Right lobe of liver (tissue), 6 donors: ENCODE results near the gene CROCC2. TPM values are rescaled to one million over a fixed set of nuclear protein-coding genes. Genes with fewer than 3 reads are reported as not detected.

ENCODE experiments used
- ATAC-seq, 4 donors: fragments of 200-7000 bp; cut with Tn5 transposase; one replicate each; pipeline ENCODE4 v1.9.1; 2020; ENCODE audit warnings: mild to moderate bottlenecking in 4 of 4, moderate library complexity in 4 of 4
- DNase-seq, 3 donors: peaks; one replicate each; pipeline ENCODE4 v3.0.0-alpha.2; 2020
- H3K27ac ChIP-seq, 3 donors: fragments of 200-600 bp; one replicate each; pipeline ENCODE4 v1.8.0; 2022
- H3K27me3 ChIP-seq, 2 donors: fragments of 200-600 bp; one replicate each; pipeline ENCODE4 v1.8.0; 2022
- H3K36me3 ChIP-seq, 4 donors: fragments of 200-600 bp; sonication (generic) in 1 of 4; one replicate each; pipeline versions ENCODE4 v1.5.1 to v1.8.0; 2017 to 2022; ENCODE audit warnings: control low read depth in 1 of 4
- H3K4me1 ChIP-seq, 4 donors: fragments of 200-600 bp; sonication (generic) in 1 of 4; one replicate each; pipeline versions ENCODE4 v1.5.1 to v1.8.0; 2017 to 2022; ENCODE audit warnings: control low read depth in 1 of 4
- H3K4me3 ChIP-seq, 3 donors: fragments of 200-600 bp; one replicate each; pipeline ENCODE4 v1.8.0; 2022
- H3K9me3 ChIP-seq, 4 donors: fragments of 200-600 bp; sonication (generic) in 1 of 4; one replicate each; pipeline versions ENCODE4 v1.5.1 to v1.8.0; 2017 to 2022; ENCODE audit warnings: control low read depth in 1 of 4
- POLR2A ChIP-seq: fragments of 450-650 bp; IDR thresholded peaks from one replicate; pipeline ENCODE4 v1.6.1; 2017; ENCODE audit warnings: antibody characterized with exemption, mild to moderate bottlenecking
- WGBS: methylation state at CpG from one replicate; pipeline ENCODE4 v1.1.6; 2018; ENCODE audit warnings: low coverage, low lambda C conversion rate; ENCODE audit not compliant: insufficient coverage; ENCODE audit errors: missing lambda C conversion rate; 5-methylcytosine and 5-hydroxymethylcytosine counted together
- intact Hi-C, 2 donors: fragments of 100-400 bp; cut with DNase I; formaldehyde crosslinking; loops; one replicate each; pipeline versions ENCODE4 v1.11.2 to v1.14.1; 2022
- total RNA-seq, 6 experiments: library from RNA; depleted of rRNA in 2 of 6; stranded (reverse); fragments of >200 nt in 2 of 6; fragmentation: NEBNext Ultra II Directional in 3 of 6; extraction: Animal tissue kit (Norgen Biotek cat#: 25700) in 3 of 6; gene quantifications; one replicate each; pipeline versions ENCODE4 v1.1.0 to v1.2.4, GENCODE V29; 2016 to 2023
- TF ChIP-seq, protein P1 (sequence below), 4 donors: fragments of 200-600 bp in 3 of 4; fragments of 450-650 bp in 1 of 4; IDR thresholded peaks; one replicate each; pipeline versions ENCODE4 v1.5.1 to v1.8.0; 2016 to 2022; ENCODE audit warnings: antibody characterized with exemption in 4 of 4, mild to moderate bottlenecking in 2 of 4
- donor health status: DM: no; HTN: yes; CAD: no.
- donor health status: DM: no; HTN: no; CAD: no.
- donor health status: DM: no; HTN: no; CAD: no.
- donor health status: DM: no; HTN: yes; CAD: no.
- donor health status: DM: no; HTN: yes; CAD: no.

CROCC2 gene
- total RNA-seq, 6 experiments from 2014 or later: 0.06 to 0.15 (median 0.12) TPM; not detected in 1

DNA sequence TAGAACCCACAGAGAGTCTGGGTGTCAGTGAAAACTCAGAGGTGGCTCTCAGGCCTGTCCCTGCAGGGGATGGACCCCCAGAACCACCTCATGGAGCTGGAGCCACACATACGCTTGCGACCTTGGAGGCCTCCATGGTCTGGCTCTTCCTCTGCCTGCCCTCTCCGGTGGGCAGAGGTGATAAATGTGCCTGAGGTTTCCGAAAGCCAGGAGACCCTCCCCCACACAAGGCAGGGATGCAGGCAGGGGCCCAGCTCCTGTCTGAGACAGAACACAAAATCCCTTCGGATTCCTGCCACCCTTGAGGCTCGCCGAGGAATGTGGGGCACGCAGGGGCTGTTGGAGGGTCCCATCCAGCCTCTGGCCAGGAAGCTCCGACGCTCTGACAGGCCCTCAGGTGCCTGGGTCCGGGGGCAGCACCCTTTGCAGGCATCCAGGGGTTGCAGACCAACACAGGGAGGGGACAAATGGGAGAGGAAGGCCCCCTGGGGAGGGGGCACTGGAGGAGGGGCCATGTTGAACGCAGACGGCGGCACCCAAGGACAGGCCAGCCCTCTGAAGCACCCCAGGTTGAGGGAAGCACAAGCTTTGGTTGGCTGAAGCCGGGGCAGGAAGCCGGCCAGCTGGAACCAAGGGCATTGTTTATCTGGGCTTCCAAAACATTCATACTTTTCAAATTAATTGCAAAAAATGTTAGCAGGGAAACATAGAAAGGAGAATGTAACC lies 88.2 kb downstream of the CROCC2 start:
- DNase-seq: peak in 1 of 3 donors; percentile 48
- Histone ChIP-seq H3K9me3 (no peaks in the 10 kb centered on the region), H3K27ac (no peak overlapping the region), H3K4me1 (peaks cover 0 to 37% (median 17%) of the 10 kb centered on the region in 4 donors), H3K4me3 (no peak overlapping the region), H3K36me3 (no peaks in the 10 kb centered on the region), H3K27me3 (no peaks in the 10 kb centered on the region)
- intact Hi-C loops: loop anchor here in 1 of 2 donors (10.0 kb wide), 2 partner anchors 80 to 140 kb away; no protein-coding TSS in a partner anchor
- no peak for TF ChIP-seq POLR2A
- TF ChIP-seq, protein P1, sequence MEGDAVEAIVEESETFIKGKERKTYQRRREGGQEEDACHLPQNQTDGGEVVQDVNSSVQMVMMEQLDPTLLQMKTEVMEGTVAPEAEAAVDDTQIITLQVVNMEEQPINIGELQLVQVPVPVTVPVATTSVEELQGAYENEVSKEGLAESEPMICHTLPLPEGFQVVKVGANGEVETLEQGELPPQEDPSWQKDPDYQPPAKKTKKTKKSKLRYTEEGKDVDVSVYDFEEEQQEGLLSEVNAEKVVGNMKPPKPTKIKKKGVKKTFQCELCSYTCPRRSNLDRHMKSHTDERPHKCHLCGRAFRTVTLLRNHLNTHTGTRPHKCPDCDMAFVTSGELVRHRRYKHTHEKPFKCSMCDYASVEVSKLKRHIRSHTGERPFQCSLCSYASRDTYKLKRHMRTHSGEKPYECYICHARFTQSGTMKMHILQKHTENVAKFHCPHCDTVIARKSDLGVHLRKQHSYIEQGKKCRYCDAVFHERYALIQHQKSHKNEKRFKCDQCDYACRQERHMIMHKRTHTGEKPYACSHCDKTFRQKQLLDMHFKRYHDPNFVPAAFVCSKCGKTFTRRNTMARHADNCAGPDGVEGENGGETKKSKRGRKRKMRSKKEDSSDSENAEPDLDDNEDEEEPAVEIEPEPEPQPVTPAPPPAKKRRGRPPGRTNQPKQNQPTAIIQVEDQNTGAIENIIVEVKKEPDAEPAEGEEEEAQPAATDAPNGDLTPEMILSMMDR (IDR thresholded peaks at IDR 0.05): no peak
- no peak for ATAC-seq
- WGBS: 49% methylated on average over 2 of the region's 16 CpGs

DNA sequence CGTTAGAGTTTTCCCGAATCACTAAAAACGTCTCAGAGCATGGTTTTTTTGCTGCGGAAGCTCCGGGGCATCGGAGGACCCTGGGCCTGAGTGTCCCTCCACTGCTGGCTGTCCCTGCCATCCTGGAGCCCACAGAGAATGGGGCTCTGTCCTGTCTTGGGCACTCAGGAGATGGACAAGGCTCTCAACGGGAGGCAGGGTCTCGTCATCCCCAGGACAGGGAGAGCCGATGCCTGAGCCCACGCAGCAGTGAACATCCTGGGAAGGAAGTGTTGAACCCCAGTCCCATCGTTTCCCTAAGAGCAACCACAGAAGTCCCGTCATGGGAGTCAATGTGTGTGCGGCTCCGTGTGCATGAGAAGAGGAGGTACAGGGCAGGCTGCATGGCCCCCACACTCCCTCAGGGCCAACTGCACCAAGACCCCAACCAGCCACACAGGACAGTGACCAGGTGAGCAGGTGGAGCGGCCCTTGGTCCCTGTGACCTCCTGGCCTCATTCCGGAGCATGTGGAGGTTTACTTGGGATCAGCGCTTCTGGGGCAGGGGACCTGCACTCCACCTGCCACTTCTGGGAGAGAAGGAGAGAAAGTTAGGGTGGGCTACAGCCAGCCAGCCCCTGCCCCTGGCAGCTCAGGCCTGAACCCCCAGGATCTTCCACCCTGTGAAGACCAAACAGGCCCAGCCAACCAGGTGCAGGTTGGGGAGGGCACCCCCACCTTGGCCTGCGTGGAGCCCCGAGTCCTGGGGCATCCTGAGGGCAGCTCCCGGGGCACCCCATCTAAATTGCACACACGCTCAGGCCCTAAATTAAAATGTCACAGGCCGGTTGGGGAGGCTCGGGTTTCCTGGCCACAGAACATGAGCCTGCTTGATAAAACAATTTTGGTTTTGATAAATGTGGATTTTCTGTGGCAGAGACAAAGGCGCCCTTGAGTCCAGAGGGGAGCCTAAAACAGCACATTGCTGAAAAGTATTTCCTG lies 89.2 kb downstream of the CROCC2 start:
- peaks cover 0 to 43% (median 16%) of the 10 kb centered on the region in 4 donors for H3K4me1 ChIP-seq
- H3K4me3 ChIP-seq: no peak overlapping the region
- no peaks in the 10 kb centered on the region for H3K36me3 ChIP-seq
- DNase-seq (no peak), ATAC-seq (no peak)
- H3K9me3 ChIP-seq: no peaks in the 10 kb centered on the region
- intact Hi-C loops: loop anchor here in 1 of 2 donors (10.0 kb wide), 2 partner anchors 81 to 141 kb away; no protein-coding TSS in a partner anchor
- no peaks in the 10 kb centered on the region for H3K27me3 ChIP-seq
- WGBS: 33% methylated on average over 8 of the region's 24 CpGs
- H3K27ac ChIP-seq: peak overlapping the region in 1 of 3 donors; percentile 91
- TF ChIP-seq, protein P1 (IDR thresholded peaks at IDR 0.05): no peak
- no peak for TF ChIP-seq POLR2A

DNA sequence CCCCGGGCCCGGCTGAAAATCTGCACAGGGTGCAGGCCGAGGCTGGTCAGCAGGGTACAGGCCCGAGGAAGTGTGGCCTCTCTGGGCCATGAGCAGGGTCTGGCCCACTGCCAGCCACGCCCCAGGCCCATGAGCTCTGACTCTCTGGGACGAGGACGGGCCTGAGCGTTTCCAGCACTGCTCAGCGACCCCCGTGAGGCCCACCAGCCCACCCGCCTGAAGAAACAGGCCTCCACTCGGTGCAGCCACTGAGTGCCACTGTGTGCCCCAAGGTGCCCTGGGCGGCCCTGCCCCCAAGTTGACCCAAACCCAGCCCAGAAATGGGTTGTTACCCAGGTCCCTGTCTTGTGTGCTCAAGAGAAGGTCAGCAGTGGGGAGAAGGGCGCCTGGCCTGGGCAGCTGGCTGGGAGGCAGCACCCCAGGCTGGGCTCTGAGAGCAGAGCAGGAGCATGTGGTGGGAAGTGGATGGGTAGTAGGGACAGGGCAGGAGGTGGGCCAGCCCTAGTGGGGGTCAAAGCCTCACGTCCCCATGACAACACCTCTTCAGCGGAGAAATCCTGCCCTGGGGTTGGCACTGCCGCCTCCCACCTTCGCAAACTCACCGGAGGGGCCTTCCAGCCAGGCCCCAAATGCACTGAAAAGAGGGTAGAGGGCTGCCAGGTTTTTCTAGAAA lies 90.2 kb downstream of the CROCC2 start:
- Histone ChIP-seq H3K4me3 (no peak overlapping the region), H3K4me1 (peaks cover 0 to 52% (median 20%) of the 10 kb centered on the region in 4 donors), H3K36me3 (no peaks in the 10 kb centered on the region), H3K27ac (peak overlapping the region in 2 of 3 donors; percentile 75 to 91), H3K27me3 (no peaks in the 10 kb centered on the region), H3K9me3 (no peaks in the 10 kb centered on the region)
- ATAC-seq (peak in 1 of 4 donors; percentile 18), DNase-seq (peak in 1 of 3 donors; percentile 81)
- intact Hi-C loops: loop anchor here in 1 of 2 donors (10.0 kb wide), 2 partner anchors 81 to 141 kb away; no protein-coding TSS in a partner anchor
- TF ChIP-seq, protein P1 (IDR thresholded peaks at IDR 0.05): no peak
- TF ChIP-seq POLR2A: no peak
- 34% methylated on average over 8 of the region's 19 CpGs for WGBS

DNA sequence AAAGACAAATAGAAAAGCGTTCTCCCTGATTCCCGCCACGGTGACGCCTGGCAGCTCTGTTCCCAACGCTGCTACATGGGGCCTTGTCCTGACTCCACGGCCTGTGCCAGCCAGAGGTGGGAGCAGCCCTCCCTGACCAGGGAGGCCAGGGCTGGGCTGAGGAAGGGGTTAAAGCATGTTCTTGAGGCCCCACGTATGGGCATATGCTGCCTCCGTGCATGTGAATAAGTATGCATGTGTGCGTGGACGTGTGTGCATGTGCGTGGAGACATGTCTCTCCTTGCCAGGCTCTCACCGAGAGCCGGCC lies 90.7 kb downstream of the CROCC2 start:
- H3K27me3 ChIP-seq: no peaks in the 10 kb centered on the region
- H3K4me1 ChIP-seq: peaks cover 0 to 57% (median 23%) of the 10 kb centered on the region in 4 donors
- intact Hi-C loops: loop anchor here in 1 of 2 donors (10.0 kb wide), 2 partner anchors 82 to 142 kb away; no protein-coding TSS in a partner anchor
- ATAC-seq (no peak), DNase-seq (no peak)
- no peaks in the 10 kb centered on the region for H3K36me3 ChIP-seq
- 26% methylated on average over 8 of the region's 13 CpGs for whole genome bisulfite sequencing
- no peak overlapping the region for H3K4me3 ChIP-seq
- TF ChIP-seq, protein P1 (IDR thresholded peaks at IDR 0.05): no peak
- TF ChIP-seq POLR2A: no peak
- H3K9me3 ChIP-seq: no peaks in the 10 kb centered on the region
- peak overlapping the region in 2 of 3 donors; percentile 75 to 91 for H3K27ac ChIP-seq
